BE2C (cell line): ENCODE measurements around the gene RBMS3.
"Not testable (repeated sequence)": the region's sequence is repeated elsewhere in the genome, so short reads cannot be mapped to it uniquely, and the experiment has no call there.

ENCODE experiments used
- DNase-seq: peaks from one replicate; pipeline ENCODE4 v3.0.0-alpha.2; 2020
- H3K27me3 ChIP-seq: fragments of 250-450 bp; sonication (Bioruptor Pico); 2 replicates; pipeline ENCODE4 v1.5.1; 2020; ENCODE audit warnings: mild to moderate bottlenecking
- H3K36me3 ChIP-seq: fragments of 250-450 bp; sonication (Bioruptor Pico); 2 replicates; pipeline ENCODE4 v1.5.1; 2020; ENCODE audit warnings: mild to moderate bottlenecking
- H3K4me1 ChIP-seq: fragments of 250-450 bp; sonication (Bioruptor Pico); 2 replicates; pipeline ENCODE4 v1.5.1; 2020
- H3K4me3 ChIP-seq: 2 replicates; pipeline ENCODE4 v1.5.1; 2011; ENCODE audit warnings: low read depth, low read length
- H3K9me3 ChIP-seq: fragments of 250-450 bp; sonication (Bioruptor Pico); 2 replicates; pipeline ENCODE4 v1.5.1; 2020
- CTCF ChIP-seq: IDR thresholded peaks from 2 replicates; pipeline ENCODE4 v1.5.1; 2012; ENCODE audit warnings: mild to moderate bottlenecking, low read depth, low read length

RBMS3 gene

GRCh38 chr3:29349049-29349448 is 68.2 kb downstream of the RBMS3 start:
- no peak for DNase-seq
- TF ChIP-seq CTCF: no peak
- H3K4me1 ChIP-seq: peaks cover 2% of the 10 kb centered on the region; the same call in 1 of the 2 replicates
- H3K9me3 ChIP-seq: no peaks in the 10 kb centered on the region
- H3K27me3 ChIP-seq: no peaks in the 10 kb centered on the region
- H3K4me3 ChIP-seq: no peak overlapping the region
- no peaks in the 10 kb centered on the region for H3K36me3 ChIP-seq

- no peak for DNase-seq
- Histone ChIP-seq H3K4me3 (no peak overlapping the region), H3K9me3 (no peaks in the 10 kb centered on the region), H3K36me3 (no peaks in the 10 kb centered on the region; the same call in 1 of the 2 replicates), H3K4me1 (peaks cover 6% of the 10 kb centered on the region), H3K27me3 (no peaks in the 10 kb centered on the region)
- TF ChIP-seq CTCF: no peak
Measured at GRCh38 chr3:29353807-29354206, 72.9 kb downstream of the RBMS3 start.

DNA sequence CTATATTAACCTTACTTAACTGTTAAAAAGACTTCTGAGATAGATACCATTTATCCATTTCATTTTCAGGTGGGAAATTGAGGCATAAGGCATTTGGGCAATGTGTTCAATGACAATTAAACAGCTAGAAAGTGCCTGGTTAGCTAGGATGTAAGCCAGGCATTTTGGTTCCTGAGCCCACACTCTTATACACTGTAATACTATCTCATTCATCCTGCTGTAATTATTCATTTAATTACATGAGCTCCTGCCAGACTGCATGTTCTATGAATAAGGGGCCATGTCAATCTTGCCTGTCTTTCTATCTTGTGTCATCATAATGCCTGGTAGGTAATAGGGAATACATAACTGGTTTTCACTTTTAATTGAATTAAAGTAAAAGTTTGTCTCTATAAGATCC is 74.0 kb downstream of the RBMS3 start:
- Histone ChIP-seq H3K9me3 (no peaks in the 10 kb centered on the region), H3K36me3 (no peaks in the 10 kb centered on the region; the same call in 1 of the 2 replicates), H3K4me3 (no peak overlapping the region), H3K27me3 (no peaks in the 10 kb centered on the region), H3K4me1 (peaks cover 6% of the 10 kb centered on the region)
- TF ChIP-seq CTCF: no peak
- peak; percentile 11 for DNase-seq

- no peaks in the 10 kb centered on the region for H3K27me3 ChIP-seq
- no peaks in the 10 kb centered on the region; the same call in 1 of the 2 replicates for H3K36me3 ChIP-seq
- no peak for DNase-seq
- H3K4me1 ChIP-seq: peaks cover 6% of the 10 kb centered on the region
- no peaks in the 10 kb centered on the region for H3K9me3 ChIP-seq
- H3K4me3 ChIP-seq: no peak overlapping the region
- TF ChIP-seq CTCF: no peak
Measured at GRCh38 chr3:29356062-29356461, 75.2 kb downstream of the RBMS3 start.

- not testable (repeated sequence) for DNase-seq, H3K4me1 ChIP-seq, H3K9me3 ChIP-seq, H3K36me3 ChIP-seq, H3K27me3 ChIP-seq, H3K4me3 ChIP-seq
Measured at GRCh38 chr3:29360289-29360688, 79.4 kb downstream of the RBMS3 start.

DNA sequence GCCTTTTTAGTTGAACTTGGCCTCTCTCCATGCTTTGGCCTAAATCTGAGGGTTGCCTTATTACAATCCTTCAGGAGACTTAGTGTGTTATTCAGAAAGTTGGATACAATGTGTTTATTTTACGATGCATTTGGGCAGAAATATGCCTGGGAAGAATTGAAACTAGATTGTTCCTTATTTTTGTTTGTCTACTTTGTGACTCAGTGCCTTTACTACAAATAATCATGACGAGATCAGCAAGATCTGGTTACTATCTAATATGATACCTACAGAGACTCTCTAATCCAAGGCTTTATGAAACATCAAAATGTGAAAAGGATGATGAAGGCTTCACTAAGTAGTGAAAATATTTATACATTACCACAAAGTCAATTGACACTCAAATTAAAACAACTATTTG is 82.2 kb downstream of the RBMS3 start:
- no peak for DNase-seq
- H3K4me3 ChIP-seq: no peak overlapping the region
- no peak for TF ChIP-seq CTCF

GRCh38 chr3:29370021-29370420 is 89.2 kb downstream of the RBMS3 start:
- H3K27me3 ChIP-seq: no peaks in the 10 kb centered on the region
- H3K9me3 ChIP-seq: no peaks in the 10 kb centered on the region
- no peak for DNase-seq
- no peaks in the 10 kb centered on the region for H3K36me3 ChIP-seq
- TF ChIP-seq CTCF: no peak
- H3K4me1 ChIP-seq: no peaks in the 10 kb centered on the region; the same call in 1 of the 2 replicates
- H3K4me3 ChIP-seq: no peak overlapping the region

More for the DNA sequence above, 82.2 kb downstream of the RBMS3 start:
- H3K9me3 ChIP-seq: no peaks in the 10 kb centered on the region
- no peaks in the 10 kb centered on the region for H3K36me3 ChIP-seq
- no peaks in the 10 kb centered on the region for H3K4me1 ChIP-seq
- no peaks in the 10 kb centered on the region for H3K27me3 ChIP-seq
